HG03103 (cell line): Measurements from ENCODE around the gene PHOSPHO1.
A peak's percentile ranks its signal among the peaks of the same experiment; 100 is the strongest.

Experiments used
- ATAC-seq: cut with Tn5 transposase; IDR thresholded peaks from one replicate; pipeline ENCODE4 v1.9.1; 2021; ENCODE audit warnings: low read depth; ENCODE audit not compliant: unreplicated experiment

Gene PHOSPHO1

DNA sequence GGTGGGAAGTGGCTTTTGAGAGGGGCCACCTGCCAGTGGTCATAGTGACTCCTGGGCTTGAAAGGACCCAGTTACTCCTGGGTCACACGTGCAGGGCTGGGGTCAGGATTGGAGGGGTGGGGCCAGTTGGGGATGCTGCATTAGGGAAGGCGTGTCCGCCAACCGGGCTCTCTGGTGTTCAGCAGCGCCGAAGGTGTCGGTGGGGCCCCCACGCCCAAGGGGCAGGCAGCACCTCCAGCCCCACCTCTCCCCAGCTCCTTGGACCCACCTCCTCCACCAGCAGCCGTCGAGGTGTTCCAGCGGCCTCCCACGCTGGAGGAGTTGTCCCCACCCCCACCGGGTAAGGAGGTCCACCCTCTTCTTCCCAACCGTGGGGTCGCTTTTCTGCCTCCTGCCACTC is 10.6 kb downstream of the PHOSPHO1 start:
- no peak for ATAC-seq

DNA sequence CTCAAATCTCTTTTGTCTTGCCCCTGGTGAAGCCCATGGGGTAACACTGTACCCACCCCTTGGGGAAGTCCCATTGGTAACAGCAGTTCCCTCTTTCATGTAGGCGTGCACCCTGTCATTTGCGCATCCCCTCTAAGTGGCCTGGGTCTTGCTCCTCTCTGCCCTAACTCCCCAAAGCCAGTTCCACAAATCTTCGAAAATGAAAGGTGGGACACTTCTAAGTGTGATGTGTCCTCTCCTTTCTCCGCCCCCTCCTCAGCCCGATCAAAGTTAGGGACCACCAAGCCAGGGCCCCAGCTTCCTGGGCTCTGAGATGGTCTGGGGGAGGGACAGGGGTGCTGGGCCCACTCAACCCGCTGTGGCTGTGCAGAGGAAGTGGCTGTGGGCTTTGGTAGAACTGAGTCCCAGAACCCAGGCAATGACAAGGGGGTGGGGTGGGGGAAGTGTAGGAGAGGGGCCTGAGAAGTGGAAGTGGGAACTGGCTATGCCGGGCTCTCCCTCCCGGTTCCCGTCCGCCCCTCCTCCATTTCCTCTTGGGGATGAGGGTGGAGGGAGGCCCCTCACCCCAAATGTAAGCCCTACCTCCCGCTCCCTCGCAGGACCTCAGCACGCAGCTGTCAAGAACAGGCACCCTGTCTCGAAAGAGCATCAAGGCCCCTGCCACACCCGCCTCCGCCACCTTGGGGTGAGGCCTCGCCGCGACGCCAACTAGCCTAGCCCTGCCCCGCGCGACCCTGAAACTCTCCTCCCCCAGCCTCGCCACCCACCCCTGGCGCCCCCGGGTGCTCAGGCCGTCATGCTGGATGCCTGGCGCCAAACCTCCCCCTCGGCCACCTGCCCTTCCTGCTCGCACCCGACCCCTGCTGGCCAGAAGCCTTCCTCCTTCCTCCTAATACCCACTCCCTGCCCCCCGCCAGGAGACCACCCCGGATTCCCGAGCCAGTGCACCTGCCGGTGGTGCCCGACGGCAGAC is 11.4 kb downstream of the PHOSPHO1 start:
- no peak for ATAC-seq

DNA sequence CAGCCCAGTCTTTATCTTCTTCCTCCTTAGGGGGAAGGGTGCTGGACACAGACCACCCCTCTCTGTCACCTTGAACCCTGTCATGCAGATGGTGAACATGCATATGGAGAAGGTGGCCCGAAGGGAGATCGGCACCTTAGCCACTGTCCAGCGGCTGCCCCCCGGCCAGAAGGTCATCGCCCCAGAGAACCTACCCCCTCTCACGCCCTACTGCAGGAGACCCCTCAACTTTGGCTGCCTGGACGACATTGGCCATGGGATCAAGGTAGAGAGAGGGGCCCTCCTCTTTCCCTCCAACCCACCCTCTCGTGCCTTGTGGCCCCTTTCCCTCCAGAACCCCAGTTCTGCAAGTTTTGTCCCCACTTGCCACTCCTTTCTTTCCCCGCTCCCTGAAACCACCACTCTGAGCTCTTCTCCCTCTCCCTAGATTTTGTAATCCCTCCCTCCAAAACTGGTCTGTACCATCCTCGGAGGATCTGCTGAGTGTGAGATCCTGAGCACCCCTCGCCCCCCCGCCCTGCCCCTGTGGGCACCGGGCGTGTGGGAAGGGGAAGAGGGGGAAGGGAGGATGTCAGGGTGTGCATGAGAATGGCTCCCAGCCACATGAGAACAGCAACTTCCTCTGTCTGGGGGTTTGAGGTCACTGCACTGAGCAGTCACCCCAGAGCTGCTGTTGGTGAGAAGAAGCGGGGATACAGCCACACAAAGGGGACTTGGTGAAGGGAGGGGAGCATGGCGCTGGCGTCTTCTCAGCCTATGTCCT is 12.8 kb downstream of the PHOSPHO1 start:
- no peak for ATAC-seq

DNA sequence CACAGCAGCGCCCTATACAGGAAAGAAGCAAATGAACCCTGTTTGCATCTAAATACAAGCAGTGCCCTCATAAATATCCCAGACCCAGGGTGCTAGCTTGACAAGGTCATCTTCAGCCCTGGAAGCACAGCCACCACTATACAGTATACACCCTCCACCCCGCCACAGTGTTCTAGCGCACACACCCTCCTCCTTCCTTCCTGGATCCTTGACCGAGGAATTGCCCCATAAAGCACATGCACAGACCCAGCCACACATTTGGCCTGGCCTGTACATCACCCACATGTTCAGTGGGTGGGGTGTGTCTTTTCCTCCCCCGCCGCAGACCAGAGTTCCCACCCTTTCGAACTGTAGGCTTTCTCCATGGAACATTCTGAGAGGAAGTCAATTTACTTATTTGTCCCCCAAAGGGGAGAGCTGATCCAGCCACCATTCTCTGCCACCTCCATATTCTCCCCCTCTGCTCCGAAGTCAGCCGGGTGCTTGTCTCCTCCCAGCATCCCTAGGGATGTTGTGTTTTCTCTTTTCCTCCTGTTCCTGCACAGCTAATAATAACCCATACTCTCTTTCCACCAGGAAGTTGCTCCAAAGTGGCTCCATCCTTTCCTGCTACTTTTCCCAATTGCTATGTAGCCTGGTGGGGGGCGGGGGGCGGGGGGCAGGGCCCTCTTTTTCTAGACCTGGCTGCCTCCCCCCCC is 13.5 kb downstream of the PHOSPHO1 start:
- no peak for ATAC-seq

DNA sequence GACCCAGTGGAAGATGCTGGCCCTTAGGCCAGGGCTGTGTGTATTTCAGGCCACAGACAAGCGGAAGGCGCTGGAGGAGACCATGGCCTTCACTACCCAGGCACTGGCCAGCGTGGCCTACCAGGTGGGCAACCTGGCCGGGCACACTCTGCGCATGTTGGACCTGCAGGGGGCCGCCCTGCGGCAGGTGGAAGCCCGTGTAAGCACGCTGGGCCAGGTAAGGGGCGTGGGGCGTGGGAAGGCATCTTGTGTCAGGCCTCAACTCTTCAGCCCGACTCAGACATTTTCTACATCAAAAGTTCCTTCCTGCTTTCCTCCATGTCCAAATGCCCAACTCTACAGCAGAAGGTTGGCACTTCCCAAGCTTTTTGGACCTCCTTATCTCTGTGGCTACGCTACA is 14.1 kb downstream of the PHOSPHO1 start:
- no peak for ATAC-seq

DNA sequence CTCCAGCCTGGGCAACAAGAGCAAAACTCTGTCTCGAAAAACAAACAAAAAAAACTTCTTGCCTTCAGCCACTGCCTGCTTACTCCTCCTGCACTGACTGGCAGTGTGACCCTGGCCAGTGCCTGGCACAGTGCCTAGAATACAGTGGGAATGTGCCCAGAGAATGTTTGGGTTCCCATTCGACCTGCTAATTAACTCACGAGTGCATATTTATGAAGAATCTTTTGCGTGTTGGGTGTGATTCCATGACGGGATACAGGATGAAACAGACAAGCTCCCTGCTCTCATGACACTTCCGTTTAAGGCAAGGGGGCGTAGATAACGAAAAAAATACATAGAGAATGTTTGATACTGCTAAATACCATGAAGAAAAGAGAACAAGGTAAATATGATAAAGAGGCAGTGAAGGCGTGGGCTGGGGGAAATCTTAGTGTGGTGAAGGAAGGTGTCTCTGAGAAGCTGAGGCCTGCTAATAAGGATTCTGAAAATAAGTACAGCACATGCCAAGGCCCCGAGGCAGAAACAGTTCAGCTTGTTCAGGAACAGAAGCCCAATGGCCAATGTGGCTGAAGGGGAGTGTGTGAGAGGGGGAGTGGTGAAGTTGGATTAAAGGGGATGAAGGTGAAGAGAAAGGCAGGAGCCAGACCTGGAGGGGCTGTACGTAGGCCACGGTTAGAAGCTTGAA is 15.8 kb downstream of the PHOSPHO1 start:
- no peak for ATAC-seq

DNA sequence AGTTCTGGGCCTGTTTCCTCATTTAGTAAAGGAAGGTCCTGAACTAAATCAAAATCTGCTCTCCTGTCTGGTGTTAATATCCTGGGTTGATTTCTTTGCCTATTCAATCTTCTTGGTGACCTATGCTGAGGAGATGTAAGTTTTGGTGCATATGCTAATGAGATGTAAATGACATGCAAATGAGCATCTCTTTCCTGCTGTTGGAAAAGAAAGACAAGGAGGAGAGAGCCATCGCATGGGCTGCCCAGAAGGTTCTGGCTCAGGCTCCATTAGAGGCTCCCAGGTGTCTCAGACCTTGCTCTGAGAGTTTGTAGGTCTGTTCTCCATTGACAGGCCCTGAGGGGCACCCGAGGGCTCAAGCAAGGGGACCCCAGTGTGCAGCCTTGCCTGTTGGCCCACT is 16.7 kb downstream of the PHOSPHO1 start:
- ATAC-seq = no peak

DNA sequence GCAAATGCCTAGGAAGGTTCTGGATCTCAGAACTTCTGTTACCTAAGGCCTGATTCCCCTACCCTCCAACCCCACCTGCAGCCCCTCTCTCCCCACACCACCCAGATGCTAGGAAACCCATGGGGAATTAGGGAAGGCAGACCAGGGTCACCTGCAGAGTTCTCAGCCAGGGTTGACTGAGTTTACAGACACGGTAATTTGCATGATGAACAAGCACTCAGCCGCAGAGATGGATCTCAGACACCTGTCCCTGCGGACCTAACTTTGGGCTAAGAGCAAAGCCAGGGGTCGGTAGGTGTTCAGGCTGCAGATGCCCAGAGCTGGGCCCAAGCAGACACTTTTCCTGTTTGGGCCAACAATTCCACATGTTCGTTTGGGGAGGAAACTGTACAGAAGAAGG is 17.2 kb downstream of the PHOSPHO1 start:
- no peak for ATAC-seq

DNA sequence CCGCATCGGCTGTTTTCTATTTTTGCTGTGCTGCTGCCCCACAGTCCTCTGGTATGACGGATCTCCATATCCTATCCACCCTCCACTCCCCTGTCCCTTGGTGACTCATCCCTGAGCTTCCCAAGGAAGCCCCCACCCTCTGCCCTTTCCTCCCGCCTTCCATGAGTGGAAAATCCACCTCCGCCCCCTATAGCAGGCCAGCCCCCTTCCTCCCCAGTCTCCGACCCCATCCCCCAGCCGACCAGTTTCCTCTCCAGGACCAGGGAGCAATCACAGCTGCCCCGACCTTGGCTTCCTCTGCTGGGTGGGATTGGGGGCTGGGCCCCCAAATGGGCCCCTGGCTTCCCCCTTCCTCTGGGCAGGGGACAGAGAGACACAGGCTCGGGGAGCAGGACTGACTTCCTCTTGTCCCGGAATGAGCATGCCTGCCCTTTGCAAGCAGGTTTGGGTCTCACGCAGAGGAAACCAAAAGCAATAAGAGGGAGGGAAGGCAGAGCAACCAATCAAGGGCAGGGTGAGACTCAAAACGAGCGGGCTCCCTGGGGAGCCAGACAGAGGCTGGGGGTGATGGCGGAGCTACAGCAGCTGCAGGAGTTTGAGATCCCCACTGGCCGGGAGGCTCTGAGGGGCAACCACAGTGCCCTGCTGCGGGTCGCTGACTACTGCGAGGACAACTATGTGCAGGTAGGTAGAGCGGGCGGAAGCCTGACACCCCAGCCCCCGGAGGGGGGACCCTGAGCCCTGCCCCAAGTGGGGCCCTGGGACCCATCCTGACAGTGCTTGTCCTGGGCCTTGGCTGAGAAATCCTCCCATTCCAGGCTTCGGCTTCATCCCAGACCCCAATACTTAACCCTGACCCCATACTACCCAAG is 20.2 kb downstream of the PHOSPHO1 start, which contains the start of the genes ABI3 and GNGT2:
ABI3 (plus strand) TSS at position 550 of the 872 bp plus-strand sequence; CDS start at position 568, 18 bp downstream.
GNGT2 (minus strand) TSS at position 417 of the 872 bp plus-strand sequence. CDS start 3,152 bp downstream, outside the sequence.
- peak; percentile 85 for ATAC-seq

DNA sequence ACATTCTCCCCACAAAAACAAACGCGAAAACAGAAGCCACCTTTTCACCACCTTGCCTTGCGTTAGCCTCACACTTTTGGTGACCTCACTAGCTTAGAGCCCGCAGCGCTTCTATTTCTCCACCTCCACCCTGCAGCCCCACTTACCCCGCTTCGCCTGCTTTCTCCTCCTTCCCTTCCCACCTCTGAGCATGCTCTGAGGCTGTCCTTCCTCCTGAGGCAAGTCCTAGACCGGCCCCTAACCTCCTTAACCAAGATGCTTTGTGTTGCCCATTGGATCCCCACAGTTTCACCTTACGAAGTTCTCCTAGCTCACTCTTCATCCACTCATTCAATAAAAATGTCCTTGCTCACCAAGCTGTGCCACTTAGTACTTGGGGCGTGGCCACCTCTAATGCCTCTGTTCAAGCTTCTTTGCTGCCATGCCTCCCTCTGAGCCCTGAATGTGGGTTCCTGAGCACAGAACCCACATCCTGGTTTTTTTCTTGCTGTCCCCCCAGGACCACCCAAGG is 21.5 kb downstream of the PHOSPHO1 start:
- no peak for ATAC-seq

DNA sequence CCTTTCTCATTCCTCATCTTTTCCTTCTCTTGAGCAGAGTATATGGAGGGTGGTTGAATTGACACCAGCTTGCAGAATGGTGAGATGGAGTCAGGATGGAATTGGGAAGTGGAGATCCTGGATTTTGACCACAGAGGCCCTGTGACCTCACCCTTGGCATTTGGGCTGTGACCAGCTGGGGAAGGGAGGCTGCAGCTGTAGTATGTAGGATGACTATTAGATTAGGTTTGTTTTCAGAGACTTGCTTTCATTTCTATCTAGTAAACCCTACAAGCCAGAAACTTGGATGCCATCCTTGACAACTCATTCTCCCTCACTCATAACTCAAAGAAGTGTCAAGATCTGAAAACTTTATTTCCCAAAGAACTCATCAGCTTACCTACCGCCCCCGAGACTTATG is 26.1 kb downstream of the PHOSPHO1 start:
- ATAC-seq = no peak

DNA sequence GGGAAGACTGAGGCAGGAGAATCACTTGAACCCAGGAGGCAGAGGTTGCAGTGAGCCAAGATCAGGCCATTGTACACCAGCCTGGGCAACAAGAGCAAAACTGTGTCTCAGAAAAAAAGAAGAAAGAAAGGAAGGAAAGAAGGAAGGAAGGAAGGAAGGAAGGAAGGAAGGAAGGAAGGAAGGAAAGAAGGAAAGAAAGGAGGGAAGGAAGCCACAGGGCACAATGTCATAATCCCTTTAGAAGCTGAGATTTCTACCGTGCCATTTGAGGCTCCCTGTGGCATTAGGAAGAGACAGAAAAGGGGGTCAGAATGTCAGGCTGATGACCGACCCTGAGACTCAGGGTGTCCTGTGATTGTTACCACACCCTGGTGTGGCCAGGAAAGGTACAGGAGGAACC is 26.8 kb downstream of the PHOSPHO1 start:
- no peak for ATAC-seq

DNA sequence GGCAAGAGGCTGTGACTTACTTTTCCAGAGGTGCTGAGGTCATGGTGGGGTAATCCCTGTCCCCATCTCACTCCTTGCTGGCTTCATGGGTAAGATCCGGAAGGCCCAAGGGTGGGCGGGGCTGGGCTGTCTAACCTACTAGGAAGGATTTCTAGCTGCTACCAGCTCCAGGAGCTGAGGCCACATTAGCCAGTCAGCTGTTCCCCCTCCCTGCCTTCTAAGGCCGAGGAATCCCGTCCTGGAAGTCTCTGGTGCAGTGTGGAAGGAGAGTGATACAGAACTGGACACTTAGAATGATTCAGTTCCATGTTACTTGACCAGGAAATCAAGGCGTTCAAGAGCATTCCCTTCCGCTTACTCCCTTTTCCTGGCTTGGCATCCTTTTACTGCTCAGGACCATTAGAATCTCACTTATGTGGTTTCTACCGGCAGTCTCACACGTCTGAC is 29.1 kb downstream of the PHOSPHO1 start:
- ATAC-seq = no peak

DNA sequence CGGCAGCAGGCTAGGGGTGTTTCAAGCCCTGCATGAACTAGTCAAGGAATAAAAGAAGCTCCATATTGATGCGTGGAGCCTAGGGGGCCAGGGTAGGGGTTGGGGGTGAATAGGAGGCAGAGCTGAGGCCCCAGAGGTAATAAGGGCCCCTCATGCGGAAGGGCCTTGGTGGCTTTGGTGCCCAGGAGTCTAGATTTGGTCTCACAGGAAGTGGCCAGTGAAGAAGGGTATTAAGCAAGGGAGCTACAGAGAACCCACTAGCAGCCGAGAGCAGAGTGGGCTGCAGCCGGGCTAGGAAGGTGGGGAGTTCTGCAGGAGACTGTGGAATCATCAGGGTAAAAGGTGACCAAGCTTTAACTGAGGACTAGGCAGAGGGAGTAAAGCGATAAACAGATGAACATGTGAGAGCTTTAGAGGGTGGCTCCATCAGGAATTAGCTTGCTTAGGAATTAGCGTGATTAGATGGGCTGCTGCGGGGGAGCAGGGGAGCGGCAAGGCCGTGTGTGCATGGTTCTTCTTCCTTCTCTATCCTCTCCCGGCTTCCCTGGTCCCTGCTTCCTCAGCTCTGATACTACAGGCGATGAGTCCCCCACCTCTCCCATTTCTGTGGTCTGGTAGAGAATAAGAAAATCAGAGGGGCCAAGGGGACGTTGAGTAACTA is 30.0 kb downstream of the PHOSPHO1 start:
- no peak for ATAC-seq

DNA sequence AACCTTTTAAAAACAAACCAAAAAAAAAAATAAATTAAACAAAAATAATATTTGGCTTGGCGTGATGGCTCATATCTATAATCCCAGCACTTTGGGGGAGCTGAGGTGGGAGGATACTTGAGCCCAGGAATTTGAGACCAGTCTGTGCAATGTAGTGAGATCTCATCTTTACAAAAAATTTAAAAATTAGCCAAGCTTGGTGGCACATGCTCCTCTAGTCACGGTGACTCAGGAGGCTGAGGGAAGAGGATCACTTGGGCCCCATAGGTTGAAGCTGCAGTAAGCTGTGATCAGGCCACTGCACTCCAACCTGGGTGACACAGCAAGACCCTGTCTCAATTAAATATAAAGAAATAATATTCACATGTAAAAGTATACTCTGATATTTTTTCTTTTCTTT is 32.4 kb downstream of the PHOSPHO1 start:
- ATAC-seq = no peak

DNA sequence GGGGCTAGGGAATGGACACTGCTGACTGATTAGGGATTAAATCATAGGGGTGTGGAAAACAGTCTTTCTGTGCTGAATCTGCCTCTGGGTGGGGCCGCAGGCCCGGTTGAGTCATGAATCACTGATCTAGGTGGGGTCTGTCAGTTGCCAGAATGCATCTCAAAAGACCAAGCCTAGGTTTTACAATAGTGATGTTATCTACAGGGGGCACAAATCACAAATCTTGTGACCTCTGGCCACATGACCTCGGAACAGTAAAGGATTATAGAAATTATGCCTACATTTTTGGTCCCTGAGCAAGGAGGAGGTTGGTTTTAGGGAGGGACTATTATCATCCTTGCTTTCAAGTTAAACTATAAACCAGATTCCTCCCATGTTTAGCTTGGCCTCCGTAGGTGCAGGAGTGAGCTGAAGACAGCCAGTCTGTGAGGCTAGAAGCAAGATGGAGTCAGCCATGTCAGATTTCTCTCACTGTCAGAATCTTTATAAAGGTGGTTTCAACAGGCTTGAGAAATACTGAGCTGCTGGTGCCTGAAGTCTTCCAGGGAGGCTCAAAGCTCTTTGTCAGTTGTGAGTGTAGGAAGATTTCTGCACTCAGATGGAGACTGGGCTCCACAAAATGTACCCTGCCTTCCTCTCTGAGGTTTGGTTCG is 33.1 kb downstream of the PHOSPHO1 start:
- no peak for ATAC-seq

DNA sequence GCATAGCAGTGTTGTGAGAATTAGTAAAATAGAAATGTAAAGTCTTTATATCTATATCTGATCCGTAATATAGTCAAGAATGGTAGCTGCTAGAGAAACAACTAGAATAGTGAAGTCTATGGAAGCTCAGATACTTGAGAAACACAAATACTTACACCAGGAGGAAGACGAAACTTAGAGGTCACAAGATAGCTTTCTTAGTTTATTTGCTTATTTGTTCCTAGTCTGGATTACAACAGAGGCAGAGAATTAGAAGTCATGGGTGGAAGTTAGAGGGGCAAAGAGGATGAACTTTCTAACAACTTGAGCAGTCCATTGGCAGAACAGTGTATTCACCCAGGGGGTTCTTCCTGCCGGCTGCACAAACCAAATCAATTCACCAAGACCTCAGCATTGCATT is 34.1 kb downstream of the PHOSPHO1 start:
- ATAC-seq = no peak

DNA sequence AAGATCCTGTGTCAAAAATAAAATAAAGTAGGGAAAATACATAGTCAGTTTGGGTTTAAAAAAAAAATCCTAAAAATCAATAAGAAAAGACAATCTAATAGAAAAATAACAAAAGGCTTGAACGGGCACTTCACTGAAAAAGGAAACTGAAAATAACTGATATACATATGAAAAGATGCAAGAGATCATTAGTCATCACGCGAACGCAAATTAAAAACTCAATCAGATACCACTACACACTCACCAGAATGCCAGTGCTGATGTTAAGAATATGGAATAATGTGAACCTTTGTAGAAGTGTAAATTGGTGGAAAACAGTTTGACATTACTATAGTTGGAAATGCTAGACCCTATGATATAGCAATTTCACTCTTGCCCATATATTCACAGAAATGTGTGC is 34.8 kb downstream of the PHOSPHO1 start:
- no peak for ATAC-seq
